Parathyroid adenoma (tissue), 2 donors: ENCODE measurements around the gene DYNC2LI1.

Experiments used
- H2AFZ ChIP-seq: fragments of 300-600 bp; sonication (generic); one replicate; pipeline ENCODE4 v1.7.0; 2017; ENCODE audit warnings: antibody characterized with exemption, mild to moderate bottlenecking
- H3K27ac ChIP-seq: fragments of 300-600 bp; sonication (generic); one replicate; pipeline ENCODE4 v1.7.0; 2017
- H3K27me3 ChIP-seq: fragments of 300-600 bp; sonication (generic); one replicate; pipeline ENCODE4 v1.7.0; 2017; ENCODE audit warnings: low read length; ENCODE audit not compliant: control insufficient read depth, insufficient read depth
- H3K36me3 ChIP-seq: fragments of 300-600 bp; sonication (generic); one replicate; pipeline ENCODE4 v1.7.0; 2017; ENCODE audit warnings: low read length; ENCODE audit not compliant: control insufficient read depth, insufficient read depth
- H3K4me1 ChIP-seq: fragments of 300-600 bp; sonication (generic); one replicate; pipeline ENCODE4 v1.7.0; 2017; ENCODE audit warnings: control low read depth
- H3K4me2 ChIP-seq: fragments of 300-600 bp; sonication (generic); one replicate; pipeline ENCODE4 v1.7.0; 2017; ENCODE audit warnings: low read length
- H3K4me3 ChIP-seq: fragments of 300-600 bp; sonication (generic); one replicate; pipeline ENCODE4 v1.7.0; 2017; ENCODE audit warnings: low read depth, low read length
- H3K79me2 ChIP-seq: fragments of 300-600 bp; sonication (generic); one replicate; pipeline ENCODE4 v1.7.0; 2017; ENCODE audit warnings: control low read depth
- H3K9ac ChIP-seq: fragments of 300-600 bp; sonication (generic); one replicate; pipeline ENCODE4 v1.7.0; 2017; ENCODE audit warnings: mild to moderate bottlenecking
- H3K9me3 ChIP-seq: fragments of 300-600 bp; sonication (generic); one replicate; pipeline ENCODE4 v1.7.0; 2017; ENCODE audit warnings: low read length; ENCODE audit not compliant: control insufficient read depth
- TF ChIP-seq, protein P1 (sequence below): fragments of 300-600 bp; sonication (generic); IDR thresholded peaks from one replicate; pipeline ENCODE4 v1.7.0; 2017; ENCODE audit warnings: antibody characterized with exemption, mild to moderate bottlenecking
- donor health status: primary hyperparathyroidism.

DYNC2LI1 gene

DNA sequence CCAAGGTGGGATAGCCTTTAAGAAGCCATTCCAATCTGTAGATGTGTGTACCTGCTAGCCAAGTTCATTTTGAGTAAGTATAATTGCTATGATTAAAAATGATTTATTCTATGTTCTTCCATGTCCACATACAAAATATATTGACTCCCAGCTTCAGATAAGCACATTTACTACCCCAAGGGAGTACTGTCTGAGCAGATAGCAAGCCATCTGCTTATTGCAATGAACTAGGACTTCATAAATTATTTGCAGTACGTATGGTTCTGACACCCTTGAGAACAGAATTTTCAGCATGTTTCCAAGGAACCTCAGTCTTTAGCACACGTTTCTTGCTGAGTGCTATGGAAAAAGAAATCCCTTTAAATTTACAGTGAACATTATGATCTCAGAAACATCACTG, 36.6 kb downstream of the DYNC2LI1 start:
- no peaks in the 10 kb centered on the region for H3K36me3 ChIP-seq
- no peaks in the 10 kb centered on the region for H3K27me3 ChIP-seq
- TF ChIP-seq, protein P1, sequence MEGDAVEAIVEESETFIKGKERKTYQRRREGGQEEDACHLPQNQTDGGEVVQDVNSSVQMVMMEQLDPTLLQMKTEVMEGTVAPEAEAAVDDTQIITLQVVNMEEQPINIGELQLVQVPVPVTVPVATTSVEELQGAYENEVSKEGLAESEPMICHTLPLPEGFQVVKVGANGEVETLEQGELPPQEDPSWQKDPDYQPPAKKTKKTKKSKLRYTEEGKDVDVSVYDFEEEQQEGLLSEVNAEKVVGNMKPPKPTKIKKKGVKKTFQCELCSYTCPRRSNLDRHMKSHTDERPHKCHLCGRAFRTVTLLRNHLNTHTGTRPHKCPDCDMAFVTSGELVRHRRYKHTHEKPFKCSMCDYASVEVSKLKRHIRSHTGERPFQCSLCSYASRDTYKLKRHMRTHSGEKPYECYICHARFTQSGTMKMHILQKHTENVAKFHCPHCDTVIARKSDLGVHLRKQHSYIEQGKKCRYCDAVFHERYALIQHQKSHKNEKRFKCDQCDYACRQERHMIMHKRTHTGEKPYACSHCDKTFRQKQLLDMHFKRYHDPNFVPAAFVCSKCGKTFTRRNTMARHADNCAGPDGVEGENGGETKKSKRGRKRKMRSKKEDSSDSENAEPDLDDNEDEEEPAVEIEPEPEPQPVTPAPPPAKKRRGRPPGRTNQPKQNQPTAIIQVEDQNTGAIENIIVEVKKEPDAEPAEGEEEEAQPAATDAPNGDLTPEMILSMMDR: no peak
- no peak overlapping the region for H3K9ac ChIP-seq
- no peak overlapping the region for H3K27ac ChIP-seq
- H3K79me2 ChIP-seq: no peaks in the 10 kb centered on the region
- H3K4me3 ChIP-seq: no peak overlapping the region
- no peaks in the 10 kb centered on the region for H3K9me3 ChIP-seq
- no peak overlapping the region for H2AFZ ChIP-seq
- no peak overlapping the region for H3K4me2 ChIP-seq
- no peaks in the 10 kb centered on the region for H3K4me1 ChIP-seq

DNA sequence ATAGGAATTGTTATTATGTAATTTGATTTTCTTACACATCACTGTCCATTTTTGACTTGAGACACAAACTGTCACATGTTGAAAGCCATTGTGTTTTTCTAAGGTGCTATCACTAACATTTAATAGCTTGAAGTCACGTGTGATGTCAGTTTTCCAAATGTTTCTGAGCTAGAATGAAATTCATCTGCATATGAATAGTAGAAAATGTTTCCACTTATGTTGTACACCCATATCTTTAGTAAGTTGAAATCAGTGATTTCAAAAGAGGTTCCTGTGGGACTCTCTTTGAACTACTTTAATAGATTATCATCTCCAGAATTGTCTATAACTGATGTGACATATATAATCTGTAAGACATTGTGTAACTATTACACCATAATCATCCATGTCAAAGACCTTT, 37.0 kb downstream of the DYNC2LI1 start:
- H3K9ac ChIP-seq: no peak overlapping the region
- H3K4me3 ChIP-seq: no peak overlapping the region
- H3K9me3 ChIP-seq: no peaks in the 10 kb centered on the region
- no peaks in the 10 kb centered on the region for H3K4me1 ChIP-seq
- no peaks in the 10 kb centered on the region for H3K79me2 ChIP-seq
- H3K27ac ChIP-seq: no peak overlapping the region
- H3K4me2 ChIP-seq: no peak overlapping the region
- no peaks in the 10 kb centered on the region for H3K36me3 ChIP-seq
- TF ChIP-seq, protein P1: no peak
- H2AFZ ChIP-seq: no peak overlapping the region
- no peaks in the 10 kb centered on the region for H3K27me3 ChIP-seq

DNA sequence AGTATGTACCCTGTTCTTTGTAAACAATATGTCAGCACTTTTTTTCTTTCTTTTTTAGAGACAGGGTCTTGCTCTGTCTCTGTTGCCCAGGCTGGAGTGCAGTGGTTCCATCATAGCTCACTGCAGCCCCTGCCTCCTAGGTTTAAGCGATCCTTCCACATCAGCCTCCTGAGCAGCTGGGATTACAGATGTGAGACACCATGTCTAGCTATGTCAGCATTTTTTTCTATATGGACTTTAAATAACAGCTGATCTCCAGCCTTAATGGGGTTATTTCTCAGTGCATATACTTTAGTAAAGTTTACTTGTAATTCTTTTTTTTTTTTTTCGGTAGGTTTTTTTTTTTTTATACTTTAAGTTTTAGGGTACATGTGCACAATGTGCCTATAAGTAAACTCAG, 38.2 kb downstream of the DYNC2LI1 start:
- H3K4me1 ChIP-seq: no peaks in the 10 kb centered on the region
- TF ChIP-seq, protein P1: no peak
- H3K9me3 ChIP-seq: no peaks in the 10 kb centered on the region
- H3K9ac ChIP-seq: no peak overlapping the region
- H3K36me3 ChIP-seq: no peaks in the 10 kb centered on the region
- H3K79me2 ChIP-seq: no peaks in the 10 kb centered on the region
- no peak overlapping the region for H3K27ac ChIP-seq
- H2AFZ ChIP-seq: no peak overlapping the region
- H3K4me3 ChIP-seq: no peak overlapping the region
- H3K27me3 ChIP-seq: no peaks in the 10 kb centered on the region
- H3K4me2 ChIP-seq: no peak overlapping the region

DNA sequence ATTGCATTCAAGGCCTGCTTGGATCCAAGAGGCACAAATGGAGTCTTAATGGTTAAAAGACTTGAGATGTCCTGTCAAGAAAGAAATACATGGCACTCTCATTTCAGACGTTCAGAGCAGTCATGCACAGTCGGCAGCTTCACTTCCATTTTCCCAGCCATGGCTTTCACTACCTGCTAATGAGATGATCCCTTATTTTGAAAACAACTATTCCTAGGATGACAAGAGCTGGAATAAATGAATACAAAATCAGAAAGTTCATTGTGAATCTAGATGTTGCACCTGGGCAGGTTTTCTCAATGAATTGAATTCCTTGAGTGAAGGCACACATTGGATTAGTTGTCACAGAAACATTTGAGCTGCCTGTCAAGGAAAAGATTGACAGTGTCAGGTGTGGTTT, 39.1 kb downstream of the DYNC2LI1 start:
- Histone ChIP-seq H3K27me3 (no peaks in the 10 kb centered on the region), H3K9me3 (no peaks in the 10 kb centered on the region), H3K79me2 (no peaks in the 10 kb centered on the region), H3K4me2 (no peak overlapping the region), H3K4me1 (no peaks in the 10 kb centered on the region), H3K9ac (no peak overlapping the region), H2AFZ (no peak overlapping the region), H3K27ac (no peak overlapping the region), H3K36me3 (no peaks in the 10 kb centered on the region), H3K4me3 (no peak overlapping the region)
- TF ChIP-seq, protein P1: no peak

DNA sequence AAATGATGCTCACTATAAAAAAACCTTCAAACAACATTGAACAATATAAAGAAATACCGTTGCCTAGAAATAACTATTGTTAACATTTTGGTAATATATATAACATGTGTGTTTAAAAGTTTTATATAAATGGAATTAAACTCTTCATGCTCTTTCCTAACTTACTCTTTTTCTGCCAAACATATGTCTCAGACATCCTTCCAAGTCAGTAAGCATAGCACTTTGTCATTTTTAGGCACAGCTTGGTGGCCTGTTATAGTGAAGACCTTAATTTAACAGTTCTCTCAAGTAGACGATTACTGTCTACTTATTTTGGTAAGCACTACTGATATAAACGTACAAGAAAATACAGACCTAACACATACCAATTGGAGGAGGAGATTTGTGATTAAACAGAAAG, 40.9 kb downstream of the DYNC2LI1 start:
- Histone ChIP-seq H3K9ac (no peak overlapping the region), H3K36me3 (no peaks in the 10 kb centered on the region), H3K27ac (no peak overlapping the region), H2AFZ (no peak overlapping the region), H3K9me3 (no peaks in the 10 kb centered on the region), H3K4me2 (no peak overlapping the region), H3K4me3 (no peak overlapping the region), H3K4me1 (no peaks in the 10 kb centered on the region), H3K27me3 (no peaks in the 10 kb centered on the region), H3K79me2 (no peaks in the 10 kb centered on the region)
- TF ChIP-seq, protein P1: no peak
